Activated B cell treated with CpG ODN at 0.5 μM for 24 hours (primary cell): Measurements from ENCODE around the gene EZH1. TPM values are rescaled to one million over a fixed set of nuclear protein-coding genes. Genes with fewer than 3 reads are reported as not detected.

Experiments used
- ATAC-seq: fragments of 200-7000 bp; cut with Tn5 transposase; one replicate; pipeline ENCODE4 v1.10.0; 2021; ENCODE audit warnings: low read depth, mild to moderate bottlenecking, moderate library complexity
- CTCF ChIA-PET: fragments of 350-600 bp; sonication (Branson Sonifier 250); formaldehyde crosslinking; loops from one replicate; lab custom pipeline; 2021; ENCODE audit warnings: antibody characterized with exemption; lab: Charles Lee
- POLR2A ChIA-PET: fragments of 350-600 bp; sonication (Branson Sonifier 250); formaldehyde crosslinking; loops from one replicate; lab custom pipeline; 2021; ENCODE audit warnings: antibody characterized with exemption; lab: Charles Lee
- DNase-seq: peaks from one replicate; pipeline ENCODE4 v3.0.0; 2022
- H3K27ac Mint-ChIP-seq: one replicate; pipeline ENCODE4 v1.8.0; 2020; ENCODE audit warnings: mixed read lengths
- H3K27me3 Mint-ChIP-seq: one replicate; pipeline ENCODE4 v1.8.0; 2021; ENCODE audit warnings: mixed read lengths
- H3K36me3 Mint-ChIP-seq: one replicate; pipeline ENCODE4 v1.8.0; 2021; ENCODE audit warnings: low read depth, mixed read lengths
- H3K4me1 Mint-ChIP-seq: one replicate; pipeline ENCODE4 v1.8.0; 2021; ENCODE audit warnings: mixed read lengths
- H3K4me3 Mint-ChIP-seq: one replicate; pipeline ENCODE4 v1.8.0; 2020; ENCODE audit warnings: mild to moderate bottlenecking, mixed read lengths
- H3K9me3 Mint-ChIP-seq: one replicate; pipeline ENCODE4 v1.8.0; 2020; ENCODE audit warnings: mixed read lengths
- CTCF ChIP-seq: fragments of 200-600 bp; IDR thresholded peaks from one replicate; pipeline ENCODE4 v1.8.0; 2022; ENCODE audit warnings: antibody characterized with exemption, mild to moderate bottlenecking
- intact Hi-C: fragments of 100-400 bp; cut with micrococcal nuclease; formaldehyde crosslinking; loops from one replicate; pipeline ENCODE4 v1.15.1; 2024
- total RNA-seq: library from RNA; stranded (reverse); gene quantifications from 2 replicates; pipeline ENCODE4 v1.2.3, GENCODE V29; 2022

Gene EZH1
- total RNA-seq, 1 donor from 2014 or later, result 81.6 TPM

GRCh38 chr17:42706732-42707131 lies 38.1 kb downstream of the EZH1 start:
- peaks cover 80% of the 10 kb centered on the region for H3K36me3 Mint-ChIP-seq
- no peak for DNase-seq

GRCh38 chr17:42704837-42705494 lies 39.9 kb downstream of the EZH1 start:
- CTCF ChIA-PET, result interaction anchor here (1.7 kb wide), 1 partner anchor 25 kb away, joined by 8 read pairs; no protein-coding TSS in a partner anchor
- Mint-ChIP-seq H3K27me3 (no peaks in the 10 kb centered on the region), H3K4me1 (peaks cover 61% of the 10 kb centered on the region), H3K36me3 (peaks cover 79% of the 10 kb centered on the region), H3K27ac (peak overlapping the region; percentile 94), H3K9me3 (no peaks in the 10 kb centered on the region), H3K4me3 (peak overlapping the region; percentile 74)
- ATAC-seq (peak; percentile 78), DNase-seq (no peak)
- POLR2A ChIA-PET, result interaction anchor here (0.6 to 4.3 kb wide), 13 partner anchors 11 to 393 kb away, joined by 3 to 22 read pairs (median 4); partner anchors contain the start of genes BECN1, CNTNAP1, MLX and PLEKHH3
- TF ChIP-seq CTCF, result no peak
- intact Hi-C loops, result loop anchor here (1.0 kb wide), 1 partner anchor 96 kb away; the partner anchor contains the start of genes RETREG3 and TUBG1

More at GRCh38 chr17:42706732-42707131, 38.1 kb downstream of the EZH1 start:
- ChIA-PET CTCF (interaction anchor here (0.6 to 0.9 kb wide), 2 partner anchors 16 to 27 kb away, joined by 3 to 4 read pairs; no protein-coding TSS in a partner anchor), POLR2A (interaction anchor here (0.6 to 2.2 kb wide), 9 partner anchors 27 to 934 kb away, joined by 3 to 11 read pairs (median 6); partner anchors contain the start of genes PLEKHH3, PSMC3IP, TUBG1 and VPS25)
- H3K4me1 Mint-ChIP-seq, result peaks cover 61% of the 10 kb centered on the region
- no peak for TF ChIP-seq CTCF
- peak; percentile 28 for ATAC-seq
- H3K4me3 Mint-ChIP-seq, result peak overlapping the region; percentile 39
- peak overlapping the region; percentile 94 for H3K27ac Mint-ChIP-seq
- intact Hi-C loops, result loop anchor here (2.0 kb wide), 1 partner anchor 128 kb away; no protein-coding TSS in a partner anchor
- H3K9me3 Mint-ChIP-seq, result no peaks in the 10 kb centered on the region
- no peaks in the 10 kb centered on the region for H3K27me3 Mint-ChIP-seq

GRCh38 chr17:42704490-42704836 lies 40.4 kb downstream of the EZH1 start:
- ChIA-PET CTCF (interaction anchor here (1.2 to 1.7 kb wide), 2 partner anchors 24 to 126 kb away, joined by 3 to 8 read pairs; no protein-coding TSS in a partner anchor), POLR2A (interaction anchor here (0.6 to 4.3 kb wide), 11 partner anchors 21 to 427 kb away, joined by 3 to 22 read pairs (median 4); partner anchors contain the start of genes BECN1, CNTNAP1, MLX and PSMC3IP)
- no peak for TF ChIP-seq CTCF
- Mint-ChIP-seq H3K36me3 (peaks cover 78% of the 10 kb centered on the region), H3K9me3 (no peaks in the 10 kb centered on the region), H3K4me3 (peak overlapping the region; percentile 74), H3K27me3 (no peaks in the 10 kb centered on the region), H3K4me1 (peaks cover 61% of the 10 kb centered on the region), H3K27ac (peak overlapping the region; percentile 94)
- intact Hi-C loops, result no loop called here
- ATAC-seq, result peak; percentile 30
- DNase-seq, result no peak

- no peak for TF ChIP-seq CTCF
- peak; percentile 20 for ATAC-seq
- Mint-ChIP-seq H3K27me3 (no peaks in the 10 kb centered on the region), H3K4me1 (peaks cover 54% of the 10 kb centered on the region), H3K36me3 (peaks cover 68% of the 10 kb centered on the region), H3K27ac (peak overlapping the region; percentile 67), H3K9me3 (no peaks in the 10 kb centered on the region), H3K4me3 (peak overlapping the region; percentile 15)
- intact Hi-C loops, result loop anchor here (1.0 kb wide), 1 partner anchor 23 kb away; no protein-coding TSS in a partner anchor
- no peak for DNase-seq
- ChIA-PET CTCF (no interaction called here), POLR2A (interaction anchor here (1.2 to 4.3 kb wide), 4 partner anchors 19 to 666 kb away, joined by 3 to 22 read pairs (median 5); no protein-coding TSS in a partner anchor)
Measured at GRCh38 chr17:42702446-42702845, 42.4 kb downstream of the EZH1 start.
